MG63 (cell line): ENCODE results near the gene SPN. TPM values are rescaled to one million over a fixed set of nuclear protein-coding genes. Genes with fewer than 3 reads are reported as not detected.
"Not testable (repeated sequence)": the region's sequence is repeated elsewhere in the genome, so short reads cannot be mapped to it uniquely, and the experiment has no call there.

Source experiments
- DNase-seq: peaks from one replicate; pipeline ENCODE4 v3.0.0-alpha.2; 2020
- H3K27me3 ChIP-seq: fragments of 250-450 bp; sonication (Bioruptor Pico); 2 replicates; pipeline ENCODE4 v1.5.1; 2020; ENCODE audit warnings: mild to moderate bottlenecking, moderate library complexity
- H3K36me3 ChIP-seq: fragments of 250-450 bp; sonication (Bioruptor Pico); 2 replicates; pipeline ENCODE4 v1.5.1; 2020; ENCODE audit warnings: mild to moderate bottlenecking, moderate library complexity
- H3K4me3 ChIP-seq: fragments of 250-450 bp; sonication (Bioruptor Pico); 2 replicates; pipeline ENCODE4 v1.5.1; 2020; ENCODE audit warnings: mild to moderate bottlenecking, moderate library complexity
- H3K9me3 ChIP-seq: fragments of 250-450 bp; sonication (Bioruptor Pico); 2 replicates; pipeline ENCODE4 v1.5.1; 2020; ENCODE audit warnings: mild to moderate bottlenecking, moderate library complexity
- total RNA-seq: library from RNA; depleted of rRNA; stranded (reverse); fragments of >200 nt; shearing (Covaris generic); gene quantifications from 2 replicates; pipeline ENCODE4 v1.2.3, GENCODE V29; 2014; ENCODE audit warnings: low replicate concordance; rRNA removed

The SPN gene
- total RNA-seq: not detected in 2 replicates

DNA sequence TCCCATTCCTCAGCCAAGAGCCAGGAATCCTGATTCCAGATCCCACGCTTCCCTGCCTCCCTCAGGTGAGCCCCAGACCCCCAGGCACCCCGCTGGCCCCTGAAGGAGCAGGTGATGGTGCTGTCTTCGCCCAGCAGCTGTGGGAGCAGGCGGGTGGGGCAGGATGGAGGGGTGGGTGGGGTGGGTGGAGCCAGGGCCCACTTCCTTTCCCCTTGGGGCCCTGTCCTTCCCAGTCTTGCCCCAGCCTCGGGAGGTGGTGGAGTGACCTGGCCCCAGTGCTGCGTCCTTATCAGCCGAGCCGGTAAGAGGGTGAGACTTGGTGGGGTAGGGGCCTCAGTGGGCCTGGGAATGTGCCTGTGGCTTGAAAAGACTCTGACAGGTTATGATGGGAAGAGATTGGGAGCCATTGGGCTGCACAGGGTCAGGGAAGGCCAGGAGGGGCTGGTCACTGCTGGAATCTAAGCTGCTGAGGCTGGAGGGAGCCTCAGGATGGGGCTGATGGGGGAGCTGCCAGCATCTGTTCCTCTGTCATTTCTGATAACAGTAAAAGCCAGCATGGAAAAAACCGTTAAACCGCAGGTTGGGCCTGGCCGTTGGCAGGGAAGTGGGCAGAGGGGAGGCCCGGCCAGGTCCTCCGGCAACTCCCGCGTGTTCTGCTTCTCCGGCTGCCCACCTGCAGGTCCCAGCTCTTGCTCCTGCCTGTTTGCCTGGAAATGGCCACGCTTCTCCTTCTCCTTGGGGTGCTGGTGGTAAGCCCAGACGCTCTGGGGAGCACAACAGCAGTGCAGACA lies at the start of gene SPN:
SPN (plus strand) TSS at position 232 of the 791 bp plus-strand sequence; CDS start at position 714, 482 bp downstream.
- DNase-seq: no peak
- Histone ChIP-seq H3K9me3 (no peaks in the 10 kb centered on the region), H3K4me3 (no peak within 1 kb of the TSS), H3K27me3 (no peaks in the 10 kb centered on the region), H3K36me3 (no peaks in the 10 kb centered on the region)

DNA sequence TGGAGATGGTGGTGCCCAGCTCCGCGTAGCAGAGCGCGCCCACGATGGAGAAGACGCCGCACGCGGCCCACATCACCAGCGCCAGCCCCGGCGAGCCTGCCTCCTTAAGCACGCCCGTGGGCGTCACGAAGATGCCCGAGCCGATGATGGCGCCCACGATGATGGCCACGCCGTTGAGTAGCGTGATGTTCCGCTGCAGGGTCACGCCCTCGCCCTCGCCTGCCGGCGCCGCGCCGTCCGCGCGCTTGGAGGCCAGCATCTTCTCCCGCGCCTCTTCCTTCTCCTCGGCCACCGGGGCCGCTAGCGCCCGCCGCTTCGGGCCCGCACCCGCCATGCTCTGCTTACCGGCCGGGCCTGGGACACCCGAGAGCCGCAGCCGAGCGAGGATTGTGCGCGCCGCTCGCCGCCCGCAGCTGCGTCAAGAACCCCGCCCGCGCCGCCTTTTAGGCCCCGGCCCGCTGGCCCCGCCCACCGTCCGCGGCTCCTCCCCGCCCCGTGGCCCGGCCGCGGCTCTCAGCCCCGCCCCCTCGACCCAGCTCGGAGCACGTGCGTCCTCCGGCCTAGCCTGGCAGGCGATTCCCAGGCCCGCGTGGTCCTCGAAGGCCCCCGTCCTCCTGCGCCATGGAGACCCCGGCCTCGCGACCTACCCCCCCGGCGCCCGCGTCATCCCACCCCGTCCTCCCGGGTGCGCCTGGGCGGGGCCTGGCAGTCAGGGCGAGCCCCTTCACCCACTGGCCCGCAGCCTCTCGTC lies 49.6 kb upstream of the SPN start:
- peak overlapping the region; percentile 94 for H3K4me3 ChIP-seq
- not testable (repeated sequence) for H3K9me3 ChIP-seq, H3K36me3 ChIP-seq, H3K27me3 ChIP-seq
- DNase-seq: peak; percentile 89

DNA sequence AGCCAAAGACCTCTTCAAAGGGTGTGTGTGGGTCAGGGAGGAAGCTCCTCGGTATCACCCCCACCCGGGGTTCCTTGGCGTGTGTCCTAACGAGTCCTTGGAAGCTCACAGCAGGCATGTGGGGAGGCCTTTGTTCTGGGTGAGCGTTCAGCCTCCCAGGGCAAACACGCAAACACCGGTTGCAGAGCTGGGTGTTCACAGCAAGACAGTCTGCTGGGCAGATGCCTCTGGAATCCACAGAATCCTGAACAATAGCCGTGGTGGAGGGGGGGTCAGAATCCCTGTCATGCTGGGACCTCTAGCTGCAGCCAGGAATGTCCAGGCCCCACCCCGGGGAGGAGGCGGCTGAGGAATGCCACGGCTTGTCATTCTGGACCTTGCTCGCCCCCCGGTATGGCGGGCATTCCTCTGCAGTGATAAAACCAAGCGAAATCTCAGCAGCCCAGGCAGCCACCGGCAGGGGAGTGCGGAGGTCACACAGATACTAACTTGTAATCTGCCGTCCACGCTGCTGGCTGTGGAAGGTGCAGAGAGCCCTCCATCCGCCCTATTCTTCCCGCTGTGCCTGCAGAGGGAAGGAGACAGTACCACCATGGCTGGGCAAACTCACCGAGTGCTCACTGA lies 48.2 kb upstream of the SPN start:
- H3K4me3 ChIP-seq, H3K27me3 ChIP-seq: not testable (repeated sequence)
- peak; percentile 34 for DNase-seq

GRCh38 chr16:29616127-29616526 lies 46.9 kb upstream of the SPN start:
- not testable (repeated sequence) for H3K36me3 ChIP-seq, H3K27me3 ChIP-seq, H3K4me3 ChIP-seq

More for the DNA sequence above, 48.2 kb upstream of the SPN start:
- not testable (repeated sequence) for H3K36me3 ChIP-seq, H3K9me3 ChIP-seq

GRCh38 chr16:29620591-29620990 lies 42.5 kb upstream of the SPN start:
- H3K27me3 ChIP-seq, DNase-seq, H3K9me3 ChIP-seq: not testable (repeated sequence)

More at GRCh38 chr16:29616127-29616526, 46.9 kb upstream of the SPN start:
- DNase-seq, H3K9me3 ChIP-seq: not testable (repeated sequence)

DNA sequence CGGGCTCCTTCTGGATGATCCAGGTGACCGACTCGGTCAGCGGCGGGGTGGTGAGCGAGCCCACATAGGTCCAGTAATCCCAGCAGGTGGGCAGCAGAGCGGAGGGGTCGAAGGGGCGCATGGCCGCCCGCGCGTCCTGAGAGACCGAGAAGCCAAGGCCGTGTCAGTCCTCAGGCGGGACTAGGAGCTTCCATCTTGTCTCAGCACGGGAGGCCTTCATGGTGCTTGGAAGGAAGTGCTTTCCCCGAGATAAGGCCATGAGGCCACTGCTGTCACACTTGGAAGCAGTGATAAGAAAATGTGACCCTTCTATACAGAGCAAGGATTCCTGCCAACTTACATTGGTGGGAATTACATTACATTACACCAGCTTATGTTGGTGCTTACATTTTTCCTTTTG lies 40.3 kb upstream of the SPN start:
- DNase-seq, H3K36me3 ChIP-seq, H3K4me3 ChIP-seq, H3K27me3 ChIP-seq, H3K9me3 ChIP-seq: not testable (repeated sequence)

More at GRCh38 chr16:29620591-29620990, 42.5 kb upstream of the SPN start:
- H3K36me3 ChIP-seq, H3K4me3 ChIP-seq: not testable (repeated sequence)

GRCh38 chr16:29623253-29623652 lies 39.8 kb upstream of the SPN start:
- not testable (repeated sequence) for H3K27me3 ChIP-seq, H3K4me3 ChIP-seq, DNase-seq, H3K9me3 ChIP-seq, H3K36me3 ChIP-seq

- DNase-seq, H3K9me3 ChIP-seq, H3K27me3 ChIP-seq, H3K4me3 ChIP-seq, H3K36me3 ChIP-seq: not testable (repeated sequence)
These were observed 37.9 kb upstream of the SPN start for GRCh38 chr16:29625114-29625513.

DNA sequence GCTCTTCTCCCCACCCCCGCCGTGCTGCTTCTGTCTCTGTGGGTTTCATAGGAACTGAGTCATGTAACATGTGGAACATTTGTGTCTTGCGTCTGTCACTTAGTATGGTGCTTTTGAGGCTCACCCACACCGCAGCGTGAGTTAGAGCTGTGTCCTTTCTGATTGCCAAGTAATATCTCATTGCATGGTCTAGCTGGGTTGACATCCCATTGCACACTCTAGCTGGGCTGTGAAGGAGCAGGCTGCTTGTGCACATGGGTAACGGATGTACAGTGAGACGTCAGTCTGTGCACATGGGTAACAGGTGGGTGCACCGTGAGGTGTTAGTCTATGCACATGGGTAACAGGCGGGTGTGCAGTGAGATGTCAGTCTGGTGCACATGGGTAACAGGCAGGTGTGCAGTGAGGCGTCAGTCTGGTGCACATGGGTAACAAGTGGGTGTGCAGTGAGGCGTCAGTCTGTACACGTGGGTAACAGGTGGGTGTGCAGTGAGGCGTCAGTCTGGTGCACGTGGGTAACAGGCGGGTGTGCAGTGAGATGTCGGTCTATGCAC lies 36.2 kb upstream of the SPN start:
- not testable (repeated sequence) for H3K36me3 ChIP-seq, H3K27me3 ChIP-seq, H3K4me3 ChIP-seq, DNase-seq, H3K9me3 ChIP-seq

DNA sequence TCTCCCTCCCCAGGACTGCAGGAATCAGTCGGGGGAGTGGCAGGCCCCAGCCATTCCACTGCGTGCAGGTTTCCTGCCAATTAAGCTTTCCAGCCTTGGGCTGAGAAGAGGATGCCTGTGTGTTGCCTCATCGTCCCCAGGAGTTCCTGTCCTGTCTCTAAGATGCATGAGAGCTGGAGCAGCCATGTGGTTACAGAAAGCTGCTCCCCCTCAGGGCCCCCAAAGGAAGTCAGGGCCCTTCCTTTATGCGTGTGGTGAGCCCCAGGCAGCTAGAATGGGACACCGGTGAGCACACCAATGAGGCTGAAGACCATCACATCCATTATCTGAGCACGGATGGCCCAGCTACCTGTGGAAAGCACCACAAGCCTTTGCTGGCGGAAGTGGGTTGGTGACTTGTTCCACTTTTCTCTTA lies 35.4 kb upstream of the SPN start:
- not testable (repeated sequence) for DNase-seq, H3K9me3 ChIP-seq, H3K27me3 ChIP-seq, H3K36me3 ChIP-seq, H3K4me3 ChIP-seq

GRCh38 chr16:29628707-29629106 lies 34.3 kb upstream of the SPN start:
- H3K27me3 ChIP-seq, H3K36me3 ChIP-seq: not testable (repeated sequence)

GRCh38 chr16:29629318-29629717 lies 33.7 kb upstream of the SPN start:
- not testable (repeated sequence) for H3K9me3 ChIP-seq, H3K4me3 ChIP-seq, DNase-seq, H3K36me3 ChIP-seq, H3K27me3 ChIP-seq

More at GRCh38 chr16:29628707-29629106, 34.3 kb upstream of the SPN start:
- DNase-seq, H3K4me3 ChIP-seq, H3K9me3 ChIP-seq: not testable (repeated sequence)

GRCh38 chr16:29631658-29632057 lies 31.4 kb upstream of the SPN start:
- not testable (repeated sequence) for H3K36me3 ChIP-seq, H3K27me3 ChIP-seq, DNase-seq, H3K9me3 ChIP-seq, H3K4me3 ChIP-seq

GRCh38 chr16:29635902-29636301 lies 27.1 kb upstream of the SPN start:
- not testable (repeated sequence) for H3K36me3 ChIP-seq

DNA sequence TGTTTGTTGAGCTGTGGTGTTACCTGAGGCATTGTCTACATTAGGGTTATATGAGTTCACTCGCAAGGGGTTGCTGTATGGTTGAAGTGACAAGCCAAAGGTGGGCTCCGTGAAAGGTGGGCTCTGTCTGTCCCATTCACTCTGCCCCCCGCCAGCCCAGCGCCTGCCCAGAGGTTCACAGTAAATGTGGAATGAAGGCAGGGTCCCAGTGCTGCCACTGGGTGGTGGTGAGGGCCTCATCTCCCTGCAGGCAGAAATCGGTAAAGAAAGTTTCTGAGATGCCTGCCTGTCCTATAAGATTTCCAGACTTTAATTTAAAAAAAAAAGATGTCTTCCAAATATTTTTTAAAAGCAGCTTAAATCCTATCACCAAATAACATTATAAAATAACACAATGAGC lies 26.7 kb upstream of the SPN start:
- H3K4me3 ChIP-seq, H3K9me3 ChIP-seq, H3K36me3 ChIP-seq, DNase-seq, H3K27me3 ChIP-seq: not testable (repeated sequence)

More at GRCh38 chr16:29635902-29636301, 27.1 kb upstream of the SPN start:
- not testable (repeated sequence) for H3K9me3 ChIP-seq, H3K27me3 ChIP-seq, DNase-seq, H3K4me3 ChIP-seq

- DNase-seq, H3K9me3 ChIP-seq, H3K27me3 ChIP-seq: not testable (repeated sequence)
These were observed 24.3 kb upstream of the SPN start for GRCh38 chr16:29638751-29639150.

DNA sequence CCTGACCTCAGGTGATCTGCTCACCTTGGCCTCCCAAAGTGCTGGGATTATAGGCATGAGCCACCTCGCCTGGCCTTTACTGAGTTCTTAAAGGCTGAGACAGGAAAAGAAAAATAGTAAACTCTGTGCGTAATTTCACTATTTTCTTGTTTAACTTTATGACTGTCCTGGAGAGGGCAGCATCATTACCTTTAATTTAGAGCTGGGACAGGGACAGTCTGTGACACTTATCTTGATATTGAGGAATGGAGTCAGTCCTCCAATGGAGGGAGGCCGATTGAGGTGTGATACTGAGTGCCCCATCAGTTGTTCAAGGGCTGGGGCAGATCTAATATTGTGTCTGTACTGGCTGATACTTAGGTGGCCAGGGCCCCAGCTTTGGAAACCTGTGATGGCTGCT lies 21.5 kb upstream of the SPN start:
- no peaks in the 10 kb centered on the region for H3K9me3 ChIP-seq
- H3K4me3 ChIP-seq: no peak overlapping the region
- no peaks in the 10 kb centered on the region for H3K36me3 ChIP-seq
- H3K27me3 ChIP-seq: no peaks in the 10 kb centered on the region
- DNase-seq: no peak

More at GRCh38 chr16:29638751-29639150, 24.3 kb upstream of the SPN start:
- not testable (repeated sequence) for H3K4me3 ChIP-seq, H3K36me3 ChIP-seq
